ENCODE results near the gene ARID5A.
A peak's percentile ranks its signal among the peaks of the same experiment; 100 is the strongest.

The ARID5A gene

DNA sequence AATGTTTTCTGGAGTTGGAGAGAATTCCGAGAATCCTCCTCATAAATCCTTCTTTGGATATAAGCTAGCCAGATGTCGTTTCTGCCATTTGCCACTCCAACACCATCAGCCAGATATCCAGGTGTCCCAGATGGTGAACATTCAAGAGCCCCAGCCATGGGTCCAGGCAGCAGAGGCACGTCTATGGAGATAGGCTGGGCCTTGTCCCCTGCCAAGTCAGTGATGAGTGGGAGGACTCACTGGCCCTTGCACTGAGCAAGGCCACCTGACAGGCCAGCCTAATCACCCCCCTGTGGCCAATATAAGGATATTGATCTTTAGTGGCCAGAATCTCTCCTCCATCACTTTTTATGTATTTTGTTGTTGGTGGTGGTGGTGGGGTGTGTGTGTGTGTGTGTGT is 28.0 kb downstream of the ARID5A start:
- DNase-seq (ENCODE audit: low read depth): no peak

DNA sequence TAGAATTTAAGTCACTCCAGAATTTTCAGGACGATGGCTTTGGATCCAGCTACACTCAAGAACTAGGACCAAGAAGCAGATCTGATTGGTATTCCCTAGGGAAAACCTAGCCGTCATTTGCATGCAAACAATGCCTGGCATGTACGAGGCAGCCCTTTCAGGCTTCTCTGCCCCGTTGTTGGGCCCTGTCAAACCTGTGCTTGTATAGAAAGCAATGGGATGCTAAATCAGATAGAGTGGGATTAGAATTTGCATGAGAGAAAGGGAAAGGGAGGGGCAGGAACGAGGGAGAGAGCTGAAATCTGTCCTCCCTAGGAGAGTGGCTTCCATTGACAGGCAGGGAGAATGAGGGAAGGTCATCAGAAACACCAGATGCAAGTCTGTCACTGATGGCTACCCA is 28.6 kb downstream of the ARID5A start:
- H3K4me3 ChIP-seq (ENCODE audit: low read depth, low read length): no peak overlapping the region
- no peak for DNase-seq (ENCODE audit: low read depth)
- TF ChIP-seq, protein P1, sequence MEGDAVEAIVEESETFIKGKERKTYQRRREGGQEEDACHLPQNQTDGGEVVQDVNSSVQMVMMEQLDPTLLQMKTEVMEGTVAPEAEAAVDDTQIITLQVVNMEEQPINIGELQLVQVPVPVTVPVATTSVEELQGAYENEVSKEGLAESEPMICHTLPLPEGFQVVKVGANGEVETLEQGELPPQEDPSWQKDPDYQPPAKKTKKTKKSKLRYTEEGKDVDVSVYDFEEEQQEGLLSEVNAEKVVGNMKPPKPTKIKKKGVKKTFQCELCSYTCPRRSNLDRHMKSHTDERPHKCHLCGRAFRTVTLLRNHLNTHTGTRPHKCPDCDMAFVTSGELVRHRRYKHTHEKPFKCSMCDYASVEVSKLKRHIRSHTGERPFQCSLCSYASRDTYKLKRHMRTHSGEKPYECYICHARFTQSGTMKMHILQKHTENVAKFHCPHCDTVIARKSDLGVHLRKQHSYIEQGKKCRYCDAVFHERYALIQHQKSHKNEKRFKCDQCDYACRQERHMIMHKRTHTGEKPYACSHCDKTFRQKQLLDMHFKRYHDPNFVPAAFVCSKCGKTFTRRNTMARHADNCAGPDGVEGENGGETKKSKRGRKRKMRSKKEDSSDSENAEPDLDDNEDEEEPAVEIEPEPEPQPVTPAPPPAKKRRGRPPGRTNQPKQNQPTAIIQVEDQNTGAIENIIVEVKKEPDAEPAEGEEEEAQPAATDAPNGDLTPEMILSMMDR (conservative IDR thresholded peaks at IDR 0.05; ENCODE audit: low read depth, low read length): no peak

More for the DNA sequence above, 28.0 kb downstream of the ARID5A start:
- no peak overlapping the region for H3K4me3 ChIP-seq (ENCODE audit: low read depth, low read length)
- TF ChIP-seq, protein P1 (conservative IDR thresholded peaks at IDR 0.05; ENCODE audit: low read depth, low read length): no peak

DNA sequence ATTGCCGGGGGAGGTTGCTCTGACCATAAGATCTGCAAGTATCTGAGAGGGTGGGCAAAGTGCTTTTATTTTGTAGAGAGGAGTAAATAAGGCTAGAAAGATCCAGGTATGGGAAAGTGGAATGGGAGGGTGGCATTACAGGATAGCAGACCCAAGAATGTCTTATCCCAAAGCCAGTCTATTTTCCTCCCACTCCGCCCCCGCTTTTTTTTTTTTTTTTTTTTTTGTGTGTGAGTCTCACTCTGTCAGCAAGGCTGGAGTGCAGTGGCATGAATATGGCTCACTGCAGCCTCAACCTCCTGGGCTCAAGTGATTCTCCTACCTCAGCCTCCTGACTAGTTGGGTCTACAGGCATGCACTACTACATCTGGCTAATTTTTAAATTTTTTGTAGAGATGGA is 31.5 kb downstream of the ARID5A start:
- no peak overlapping the region for H3K4me3 ChIP-seq (ENCODE audit: low read depth, low read length)
- DNase-seq (ENCODE audit: low read depth): no peak
- TF ChIP-seq, protein P1 (conservative IDR thresholded peaks at IDR 0.05; ENCODE audit: low read depth, low read length): no peak

DNA sequence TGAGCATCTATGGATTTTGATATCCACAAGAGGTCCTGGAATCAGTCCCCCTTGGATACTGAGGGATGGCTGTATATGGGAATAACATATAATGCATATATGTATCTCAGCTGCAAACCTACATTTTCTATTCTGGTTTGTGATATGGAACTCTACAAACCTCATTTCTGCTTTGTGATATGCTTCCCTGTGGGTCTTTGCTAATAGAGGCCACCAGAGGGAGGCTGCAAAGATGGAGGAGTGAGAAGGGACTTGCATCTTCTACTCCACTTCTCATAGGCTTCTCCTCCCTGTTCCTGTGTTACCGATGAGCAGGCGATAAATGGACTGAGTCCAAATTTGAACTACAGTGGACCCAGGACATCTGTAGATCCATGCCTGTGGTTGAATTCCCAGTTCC is 37.8 kb downstream of the ARID5A start:
- DNase-seq (ENCODE audit: low read depth): peak; percentile 23
- H3K4me3 ChIP-seq (ENCODE audit: low read depth, low read length): no peak overlapping the region
- TF ChIP-seq, protein P1 (conservative IDR thresholded peaks at IDR 0.05; ENCODE audit: low read depth, low read length): peak; percentile 47

DNA sequence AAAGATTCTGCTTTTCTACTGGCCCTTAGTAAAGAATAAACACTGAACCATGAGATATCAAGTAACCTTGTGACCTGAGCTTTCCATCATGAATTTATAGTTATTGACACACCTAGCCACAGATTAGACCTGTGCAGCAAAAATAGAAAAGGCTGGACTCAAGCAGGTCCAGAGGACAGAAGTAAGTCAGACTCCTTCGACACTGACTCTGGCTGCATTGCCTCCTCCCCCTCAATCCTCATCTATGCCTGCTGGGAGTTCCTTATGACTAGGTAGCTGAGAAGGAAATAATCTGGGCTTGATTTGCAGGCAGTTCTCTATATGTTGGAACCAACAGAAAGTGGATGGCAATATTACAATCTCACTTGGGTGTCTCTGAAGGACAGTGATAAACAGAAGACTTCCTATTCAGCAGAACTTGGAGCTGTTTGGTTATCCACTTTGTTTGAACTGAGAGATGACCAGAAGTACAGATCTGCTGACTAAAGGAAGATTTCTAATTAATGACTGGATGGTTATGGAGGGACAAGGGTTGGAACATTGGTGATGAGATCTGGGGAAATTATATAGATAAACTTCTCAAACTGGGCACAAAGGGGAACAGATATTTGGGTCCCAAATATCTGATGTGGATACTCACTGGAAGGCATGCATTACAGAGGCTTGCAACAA is 39.4 kb downstream of the ARID5A start:
- no peak for DNase-seq (ENCODE audit: low read depth)
- TF ChIP-seq, protein P1 (conservative IDR thresholded peaks at IDR 0.05; ENCODE audit: low read depth, low read length): no peak
- H3K4me3 ChIP-seq (ENCODE audit: low read depth, low read length): no peak overlapping the region

DNA sequence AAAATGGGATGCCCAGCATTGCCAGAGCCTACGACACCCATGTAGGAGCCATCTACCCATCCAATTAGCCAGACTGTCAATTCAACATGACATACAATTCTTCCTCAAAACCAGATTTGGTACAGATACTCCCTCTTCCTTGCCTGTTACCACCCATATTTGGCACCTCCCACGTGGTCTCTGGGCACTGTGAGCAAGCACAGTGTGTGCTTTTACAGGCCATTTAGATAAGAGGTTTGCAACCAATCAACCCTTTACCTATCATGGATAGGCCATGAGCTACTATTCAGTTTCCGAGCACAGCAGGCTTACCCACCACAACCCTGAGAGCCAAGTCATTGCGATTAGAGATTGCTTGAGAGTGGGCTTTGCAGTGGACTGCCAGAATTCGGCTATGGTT is 40.9 kb downstream of the ARID5A start:
- H3K4me3 ChIP-seq (ENCODE audit: low read depth, low read length): no peak overlapping the region
- TF ChIP-seq, protein P1 (conservative IDR thresholded peaks at IDR 0.05; ENCODE audit: low read depth, low read length): no peak
- no peak for DNase-seq (ENCODE audit: low read depth)

DNA sequence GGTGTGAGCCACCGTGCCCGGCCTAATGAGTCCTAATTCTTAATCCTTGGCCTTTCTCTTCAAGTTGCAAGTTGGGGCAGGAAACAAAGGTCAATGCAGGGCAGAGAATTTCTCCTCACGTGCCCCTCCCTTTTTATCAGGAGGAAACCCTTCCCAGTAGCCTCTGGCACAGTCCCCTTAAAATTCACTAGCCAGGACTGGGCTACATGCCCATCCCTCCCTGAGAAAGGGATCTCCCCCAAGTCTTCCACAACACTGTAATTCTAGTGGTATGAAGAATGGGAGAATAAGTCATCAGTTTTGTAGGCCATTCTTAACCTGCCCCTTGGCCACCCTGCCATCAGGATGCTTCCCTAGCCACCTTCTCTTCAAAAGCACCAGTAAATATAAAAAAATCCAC is 42.2 kb downstream of the ARID5A start:
- H3K4me3 ChIP-seq (ENCODE audit: low read depth, low read length): no peak overlapping the region
- TF ChIP-seq, protein P1 (conservative IDR thresholded peaks at IDR 0.05; ENCODE audit: low read depth, low read length): no peak
- no peak for DNase-seq (ENCODE audit: low read depth)

All from choroid plexus epithelial cell (primary cell).